A549 (cell line): ENCODE measurements around the gene QPCTL.
A peak's percentile ranks its signal among the peaks of the same experiment; 100 is the strongest.

Experiments
- JUNB ChIP-seq: fragments of >200 bp; sonication (Bioruptor Twin); formaldehyde crosslinking; IDR thresholded peaks from 2 replicates; pipeline ENCODE4 v1.6.1; 2016
- MYC ChIP-seq: IDR thresholded peaks from 2 replicates; pipeline ENCODE4 v1.6.1; 2012; ENCODE audit warnings: mild to moderate bottlenecking, inconsistent platforms, low read length, improper control_type of control experiment, borderline replicate concordance
- NR3C1 ChIP-seq: fragments of >200 bp; sonication (Bioruptor Twin); formaldehyde crosslinking; IDR thresholded peaks from 3 replicates; pipeline ENCODE4 v1.6.1; 2017
- SMC3 ChIP-seq: fragments of >200 bp; sonication (Bioruptor Twin); formaldehyde crosslinking; IDR thresholded peaks from 3 replicates; pipeline ENCODE4 v1.6.1; 2018; ENCODE audit warnings: inconsistent platforms
- USF2 ChIP-seq: fragments of 450-650 bp; IDR thresholded peaks from 2 replicates; pipeline ENCODE4 v1.6.1; 2014; ENCODE audit warnings: antibody characterized with exemption
- ZNF302 ChIP-seq: fragments of 250-450 bp; sonication (Bioruptor Pico); IDR thresholded peaks from 2 replicates; pipeline ENCODE4 v1.9.0; 2021; ENCODE audit warnings: inconsistent platforms, mild to moderate bottlenecking, moderate library complexity
- TF ChIP-seq, protein P1 (sequence below): fragments of >200 bp; sonication (Bioruptor Twin); formaldehyde crosslinking; IDR thresholded peaks from 3 replicates; pipeline ENCODE4 v1.5.1; 2016

- TF ChIP-seq USF2 (no peak), SMC3 (no peak), NR3C1 (no peak), ZNF302 (CRISPR knock-in tag) (no peak), MYC (no peak), JUNB (no peak)
- TF ChIP-seq, protein P1, sequence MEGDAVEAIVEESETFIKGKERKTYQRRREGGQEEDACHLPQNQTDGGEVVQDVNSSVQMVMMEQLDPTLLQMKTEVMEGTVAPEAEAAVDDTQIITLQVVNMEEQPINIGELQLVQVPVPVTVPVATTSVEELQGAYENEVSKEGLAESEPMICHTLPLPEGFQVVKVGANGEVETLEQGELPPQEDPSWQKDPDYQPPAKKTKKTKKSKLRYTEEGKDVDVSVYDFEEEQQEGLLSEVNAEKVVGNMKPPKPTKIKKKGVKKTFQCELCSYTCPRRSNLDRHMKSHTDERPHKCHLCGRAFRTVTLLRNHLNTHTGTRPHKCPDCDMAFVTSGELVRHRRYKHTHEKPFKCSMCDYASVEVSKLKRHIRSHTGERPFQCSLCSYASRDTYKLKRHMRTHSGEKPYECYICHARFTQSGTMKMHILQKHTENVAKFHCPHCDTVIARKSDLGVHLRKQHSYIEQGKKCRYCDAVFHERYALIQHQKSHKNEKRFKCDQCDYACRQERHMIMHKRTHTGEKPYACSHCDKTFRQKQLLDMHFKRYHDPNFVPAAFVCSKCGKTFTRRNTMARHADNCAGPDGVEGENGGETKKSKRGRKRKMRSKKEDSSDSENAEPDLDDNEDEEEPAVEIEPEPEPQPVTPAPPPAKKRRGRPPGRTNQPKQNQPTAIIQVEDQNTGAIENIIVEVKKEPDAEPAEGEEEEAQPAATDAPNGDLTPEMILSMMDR: peak; percentile 21; the same call in 1 of the 3 replicates
These were observed 14.9 kb upstream of the QPCTL start for GRCh38 chr19:45677351-45678230.
